Measurements from ENCODE around the gene ACLY. TPM values are rescaled to one million over a fixed set of nuclear protein-coding genes. Genes with fewer than 3 reads are reported as not detected.

ACLY gene
- total RNA-seq, 4 donors from 2014 or later: 30.0 to 108 (median 67.3) TPM

DNA sequence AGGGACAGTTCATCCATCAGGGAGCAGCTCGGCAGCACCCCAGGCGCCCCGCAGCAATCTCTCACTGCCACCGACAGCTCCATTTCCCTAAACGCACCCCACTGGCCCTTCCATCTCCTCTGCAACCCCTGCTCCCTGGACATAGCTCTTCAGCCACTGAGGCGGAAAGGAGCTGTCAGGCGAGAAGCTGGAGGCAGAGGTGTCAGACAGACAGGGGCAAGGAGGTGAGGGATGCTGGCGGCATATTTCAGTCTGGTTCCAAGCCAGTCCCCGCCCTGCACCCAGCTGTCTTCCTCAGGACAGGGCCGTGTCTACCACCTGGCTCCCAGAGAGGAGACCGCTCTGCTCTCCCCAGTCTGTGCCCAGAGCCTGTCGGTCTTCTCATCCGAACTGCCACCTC is 9.7 kb downstream of the ACLY start:
- no peaks in the 10 kb centered on the region for H3K36me3 ChIP-seq
- intact Hi-C loops (cut with DNase I; ENCODE audit: low total_unique reads): no loop called here
- no peaks in the 10 kb centered on the region for H3K27me3 ChIP-seq
- no peak for DNase-seq
- H3K27ac ChIP-seq: no peak overlapping the region
- H3K4me3 ChIP-seq: no peak overlapping the region
- TF ChIP-seq, protein P1, sequence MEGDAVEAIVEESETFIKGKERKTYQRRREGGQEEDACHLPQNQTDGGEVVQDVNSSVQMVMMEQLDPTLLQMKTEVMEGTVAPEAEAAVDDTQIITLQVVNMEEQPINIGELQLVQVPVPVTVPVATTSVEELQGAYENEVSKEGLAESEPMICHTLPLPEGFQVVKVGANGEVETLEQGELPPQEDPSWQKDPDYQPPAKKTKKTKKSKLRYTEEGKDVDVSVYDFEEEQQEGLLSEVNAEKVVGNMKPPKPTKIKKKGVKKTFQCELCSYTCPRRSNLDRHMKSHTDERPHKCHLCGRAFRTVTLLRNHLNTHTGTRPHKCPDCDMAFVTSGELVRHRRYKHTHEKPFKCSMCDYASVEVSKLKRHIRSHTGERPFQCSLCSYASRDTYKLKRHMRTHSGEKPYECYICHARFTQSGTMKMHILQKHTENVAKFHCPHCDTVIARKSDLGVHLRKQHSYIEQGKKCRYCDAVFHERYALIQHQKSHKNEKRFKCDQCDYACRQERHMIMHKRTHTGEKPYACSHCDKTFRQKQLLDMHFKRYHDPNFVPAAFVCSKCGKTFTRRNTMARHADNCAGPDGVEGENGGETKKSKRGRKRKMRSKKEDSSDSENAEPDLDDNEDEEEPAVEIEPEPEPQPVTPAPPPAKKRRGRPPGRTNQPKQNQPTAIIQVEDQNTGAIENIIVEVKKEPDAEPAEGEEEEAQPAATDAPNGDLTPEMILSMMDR (IDR thresholded peaks at IDR 0.05): no peak
- H3K4me1 ChIP-seq: no peaks in the 10 kb centered on the region
- H3K9me3 ChIP-seq: no peaks in the 10 kb centered on the region

DNA sequence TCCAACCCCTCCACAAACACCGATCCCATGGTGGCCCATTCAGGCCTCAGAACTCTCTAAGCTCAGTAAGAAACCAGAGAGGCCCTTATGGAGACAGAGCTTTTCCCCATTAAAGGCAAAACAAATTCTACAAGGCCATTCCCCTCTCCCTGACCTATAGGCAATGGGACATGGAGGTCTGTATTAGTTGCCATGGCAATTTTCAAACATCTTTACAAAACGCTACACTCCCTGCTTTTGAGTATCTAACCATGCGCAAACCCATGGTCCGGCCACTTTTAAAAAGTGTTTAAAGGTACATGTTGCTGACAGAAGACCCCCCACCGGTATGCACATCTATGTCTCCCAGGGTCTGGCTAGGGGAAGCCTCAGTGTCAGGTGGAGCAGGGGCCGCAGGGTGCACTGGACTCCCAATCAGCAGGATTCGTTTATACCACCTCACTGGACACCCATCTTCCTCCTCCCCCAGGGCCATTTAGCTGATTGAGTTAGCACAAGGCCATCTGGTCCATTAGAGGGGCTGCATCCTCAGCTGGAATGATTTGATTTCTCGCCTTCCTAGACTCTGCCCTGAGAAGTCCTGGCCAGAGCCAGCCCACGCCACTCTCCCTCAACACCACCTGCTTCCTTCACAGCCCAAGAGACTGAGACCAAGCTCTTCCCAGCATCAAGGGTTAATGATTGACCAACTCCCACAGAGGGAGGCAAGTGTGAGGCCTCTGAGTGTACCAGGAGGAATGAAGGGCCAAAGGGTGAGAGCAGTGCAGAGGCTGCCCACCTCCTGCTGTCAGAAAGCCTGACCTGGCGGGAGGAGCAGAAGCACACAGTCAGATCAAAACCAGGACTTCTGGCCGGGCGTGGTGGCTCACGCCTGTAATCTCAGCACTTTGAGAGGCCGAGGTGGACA is 10.9 kb downstream of the ACLY start:
- Histone ChIP-seq H3K4me1 (no peaks in the 10 kb centered on the region), H3K27me3 (no peaks in the 10 kb centered on the region), H3K27ac (peak overlapping the region in 1 of 2 donors; percentile 68), H3K9me3 (no peaks in the 10 kb centered on the region), H3K4me3 (no peak overlapping the region), H3K36me3 (no peaks in the 10 kb centered on the region)
- TF ChIP-seq, protein P1 (IDR thresholded peaks at IDR 0.05): no peak
- TF ChIP-seq POLR2A (IDR thresholded peaks at IDR 0.05): no peak
- intact Hi-C loops (cut with DNase I; ENCODE audit: low total_unique reads): no loop called here
- no peak for DNase-seq

DNA sequence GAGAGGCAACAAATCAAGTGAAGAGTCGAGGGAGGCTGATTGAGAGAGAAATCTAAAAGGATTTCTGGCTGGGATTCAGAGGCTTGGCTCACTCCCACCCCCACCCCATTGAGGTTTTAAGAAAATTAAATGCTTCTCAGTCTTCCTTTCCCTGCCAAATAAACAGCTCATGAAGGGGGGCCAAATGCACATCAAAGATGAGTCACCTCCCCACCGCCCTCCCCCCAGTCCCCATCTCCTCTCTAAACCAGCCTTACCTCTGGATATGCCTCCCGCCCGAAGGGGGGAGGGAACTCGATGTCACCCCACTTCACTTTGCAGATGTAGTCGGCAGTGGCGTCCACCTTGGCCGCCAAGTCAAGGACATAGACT is 11.6 kb downstream of the ACLY start:
- H3K27me3 ChIP-seq: no peaks in the 10 kb centered on the region
- H3K4me3 ChIP-seq: no peak overlapping the region
- intact Hi-C loops (cut with DNase I; ENCODE audit: low total_unique reads): no loop called here
- H3K4me1 ChIP-seq: no peaks in the 10 kb centered on the region
- no peaks in the 10 kb centered on the region for H3K9me3 ChIP-seq
- peak overlapping the region in 1 of 2 donors; percentile 68 for H3K27ac ChIP-seq
- TF ChIP-seq POLR2A (IDR thresholded peaks at IDR 0.05): no peak
- TF ChIP-seq, protein P1 (IDR thresholded peaks at IDR 0.05): no peak
- H3K36me3 ChIP-seq: no peaks in the 10 kb centered on the region
- peak; percentile 63 to 75 for DNase-seq

DNA sequence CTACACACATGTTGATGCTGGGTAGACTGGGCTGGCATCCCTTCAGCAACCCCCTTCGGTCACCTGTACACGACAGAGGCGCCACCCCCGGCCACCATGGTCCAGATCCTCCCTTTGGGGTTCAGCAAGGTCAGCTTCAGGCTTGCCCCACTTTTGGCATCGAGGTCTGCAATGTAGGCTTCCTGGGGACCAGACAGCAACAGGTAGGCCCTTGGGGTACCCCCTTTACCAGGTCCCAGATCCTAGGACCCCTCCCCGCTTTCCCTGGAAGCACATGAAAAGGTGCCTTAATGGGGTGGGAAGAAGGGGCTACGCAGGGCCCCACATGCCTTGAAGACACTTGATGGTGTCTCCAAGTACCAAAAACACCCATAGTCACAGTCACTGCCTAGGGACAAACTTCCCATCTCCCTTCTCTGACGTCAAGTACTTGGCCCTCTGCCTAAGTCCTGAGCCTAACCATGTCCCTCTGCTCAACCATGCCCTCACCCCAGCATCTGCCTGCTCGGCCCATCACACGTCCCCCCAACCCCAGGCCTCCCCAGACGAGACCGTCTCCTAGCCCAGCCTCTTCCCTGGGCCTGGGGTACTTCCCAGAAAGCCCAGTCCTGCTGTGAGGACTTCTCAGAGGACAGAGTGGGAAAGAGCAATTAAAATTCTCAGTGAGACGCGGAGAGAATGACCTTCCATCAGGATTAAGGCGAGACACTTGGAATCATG is 12.1 kb downstream of the ACLY start:
- no peaks in the 10 kb centered on the region for H3K9me3 ChIP-seq
- intact Hi-C loops (cut with DNase I; ENCODE audit: low total_unique reads): no loop called here
- no peaks in the 10 kb centered on the region for H3K36me3 ChIP-seq
- DNase-seq: peak; percentile 49 to 64
- peak overlapping the region; percentile 25 to 68 for H3K27ac ChIP-seq
- H3K4me3 ChIP-seq: no peak overlapping the region
- H3K4me1 ChIP-seq: no peaks in the 10 kb centered on the region
- TF ChIP-seq POLR2A (IDR thresholded peaks at IDR 0.05): no peak
- TF ChIP-seq, protein P1 (IDR thresholded peaks at IDR 0.05): no peak
- H3K27me3 ChIP-seq: no peaks in the 10 kb centered on the region

DNA sequence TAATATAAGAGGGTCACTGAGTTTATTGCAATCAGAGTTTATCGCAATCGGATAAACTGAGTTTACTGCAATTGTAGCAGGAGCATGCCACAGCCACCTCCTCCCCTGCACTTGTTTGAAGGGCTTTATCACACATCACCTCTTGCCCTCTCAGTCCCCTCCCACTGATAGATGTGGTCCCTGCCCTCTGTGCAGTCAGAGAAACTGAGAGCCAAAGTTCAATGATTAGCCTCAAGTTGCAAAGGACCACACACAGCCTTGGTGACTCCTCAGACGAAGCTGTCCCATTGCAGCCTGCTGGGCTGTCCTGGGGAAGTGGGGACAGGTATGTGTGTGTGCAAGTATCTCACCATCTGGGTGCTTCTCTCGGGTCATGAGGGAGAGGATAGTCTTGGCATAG is 13.6 kb downstream of the ACLY start:
- H3K4me1 ChIP-seq: no peaks in the 10 kb centered on the region
- H3K27ac ChIP-seq: no peak overlapping the region
- no peak overlapping the region for H3K4me3 ChIP-seq
- intact Hi-C loops (cut with DNase I; ENCODE audit: low total_unique reads): no loop called here
- no peak for DNase-seq
- no peaks in the 10 kb centered on the region for H3K9me3 ChIP-seq
- H3K36me3 ChIP-seq: no peaks in the 10 kb centered on the region
- TF ChIP-seq POLR2A (IDR thresholded peaks at IDR 0.05): no peak
- TF ChIP-seq, protein P1 (IDR thresholded peaks at IDR 0.05): no peak
- H3K27me3 ChIP-seq: no peaks in the 10 kb centered on the region
